ENCODE measurements around the gene C5orf15. TPM values are rescaled to one million over a fixed set of nuclear protein-coding genes. Genes with fewer than 3 reads are reported as not detected.

Gene C5orf15
- total RNA-seq, 2 experiments from 2014 or later: 19.2 to 21.3 TPM

GRCh38 chr5:133916479-133916878 is 51.9 kb downstream of the C5orf15 start:
- H3K27ac Mint-ChIP-seq: no peak overlapping the region
- POLR2A ChIA-PET: no interaction called here

DNA sequence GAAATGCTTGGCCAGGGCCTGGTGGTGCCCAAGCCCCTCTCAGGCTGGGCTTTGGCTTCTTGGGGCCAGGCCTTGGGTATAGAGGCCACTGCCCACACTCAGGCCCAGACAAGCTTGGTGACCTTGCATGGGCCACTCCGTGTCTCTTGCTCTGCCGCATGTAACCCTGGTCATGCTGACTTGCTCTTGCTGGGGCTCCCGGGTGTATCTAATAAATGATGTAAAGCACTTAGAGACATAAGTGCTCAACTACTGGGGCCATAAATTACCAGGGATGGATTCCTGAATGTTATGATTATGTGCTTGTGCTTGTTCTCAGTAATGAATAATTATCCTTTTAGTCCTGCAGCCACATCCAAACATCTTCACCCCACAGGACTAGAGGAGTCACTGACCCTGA is 54.0 kb downstream of the C5orf15 start:
- DNase-seq: no peak
- no peaks in the 10 kb centered on the region for H3K9me3 Mint-ChIP-seq (ENCODE audit: insufficient read depth)
- no peaks in the 10 kb centered on the region for H3K27me3 Mint-ChIP-seq (ENCODE audit: low read depth)
- ChIA-PET POLR2A (no interaction called here), CTCF (interaction anchor here (1.3 kb wide), 1 partner anchor 82 kb away, joined by 4 read pairs; no protein-coding TSS in a partner anchor)
- H3K27ac Mint-ChIP-seq: no peak overlapping the region
- no peaks in the 10 kb centered on the region for H3K36me3 Mint-ChIP-seq (ENCODE audit: low read depth)
- ATAC-seq: no peak
- no peaks in the 10 kb centered on the region for H3K4me1 Mint-ChIP-seq (ENCODE audit: low read depth)
- H3K4me3 Mint-ChIP-seq: no peak overlapping the region

More at GRCh38 chr5:133916479-133916878, 51.9 kb downstream of the C5orf15 start:
- no peaks in the 10 kb centered on the region for H3K36me3 Mint-ChIP-seq (ENCODE audit: low read depth)
- CTCF ChIA-PET: interaction anchor here (1.3 kb wide), 1 partner anchor 9 kb away, joined by 3 read pairs; no protein-coding TSS in a partner anchor
- no peak overlapping the region for H3K4me3 Mint-ChIP-seq
- H3K27me3 Mint-ChIP-seq (ENCODE audit: low read depth): no peaks in the 10 kb centered on the region
- no peak for DNase-seq
- no peaks in the 10 kb centered on the region for H3K9me3 Mint-ChIP-seq (ENCODE audit: insufficient read depth)
- no peak for ATAC-seq
- no peaks in the 10 kb centered on the region for H3K4me1 Mint-ChIP-seq (ENCODE audit: low read depth)

- ChIA-PET CTCF (interaction anchor here (1.3 kb wide), 1 partner anchor 83 kb away, joined by 4 read pairs; no protein-coding TSS in a partner anchor), POLR2A (no interaction called here)
- Mint-ChIP-seq H3K27ac (no peak overlapping the region), H3K4me3 (no peak overlapping the region), H3K27me3 (ENCODE audit: low read depth) (no peaks in the 10 kb centered on the region), H3K36me3 (ENCODE audit: low read depth) (no peaks in the 10 kb centered on the region), H3K9me3 (ENCODE audit: insufficient read depth) (no peaks in the 10 kb centered on the region), H3K4me1 (ENCODE audit: low read depth) (no peaks in the 10 kb centered on the region)
- ATAC-seq (no peak), DNase-seq (no peak)
Measured at GRCh38 chr5:133913413-133914155, 54.8 kb downstream of the C5orf15 start.

DNA sequence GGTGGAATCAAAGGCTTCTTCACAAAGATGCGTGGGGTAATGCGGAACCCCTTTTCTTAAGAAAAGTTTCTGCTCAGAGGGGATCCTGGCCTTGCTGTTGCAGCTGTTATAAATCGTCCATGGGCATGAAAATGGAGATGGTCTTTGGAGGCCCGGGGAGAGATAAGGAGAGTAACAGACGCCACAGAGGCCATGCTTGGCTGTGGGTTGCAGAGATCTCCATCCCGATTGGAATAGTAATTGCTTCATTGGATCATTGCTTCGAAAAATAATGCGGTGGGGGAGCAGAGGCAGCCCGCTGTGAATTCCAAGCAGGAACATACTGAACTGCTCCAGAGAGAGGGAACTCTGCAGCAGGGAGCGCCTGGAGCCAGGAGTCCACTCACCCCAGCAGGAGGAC is 55.5 kb downstream of the C5orf15 start:
- Mint-ChIP-seq H3K4me1 (ENCODE audit: low read depth) (no peaks in the 10 kb centered on the region), H3K27me3 (ENCODE audit: low read depth) (no peaks in the 10 kb centered on the region), H3K4me3 (no peak overlapping the region), H3K36me3 (ENCODE audit: low read depth) (no peaks in the 10 kb centered on the region), H3K27ac (no peak overlapping the region), H3K9me3 (ENCODE audit: insufficient read depth) (no peaks in the 10 kb centered on the region)
- no peak for DNase-seq
- ATAC-seq: no peak
- CTCF ChIA-PET: no interaction called here
- POLR2A ChIA-PET: no interaction called here

DNA sequence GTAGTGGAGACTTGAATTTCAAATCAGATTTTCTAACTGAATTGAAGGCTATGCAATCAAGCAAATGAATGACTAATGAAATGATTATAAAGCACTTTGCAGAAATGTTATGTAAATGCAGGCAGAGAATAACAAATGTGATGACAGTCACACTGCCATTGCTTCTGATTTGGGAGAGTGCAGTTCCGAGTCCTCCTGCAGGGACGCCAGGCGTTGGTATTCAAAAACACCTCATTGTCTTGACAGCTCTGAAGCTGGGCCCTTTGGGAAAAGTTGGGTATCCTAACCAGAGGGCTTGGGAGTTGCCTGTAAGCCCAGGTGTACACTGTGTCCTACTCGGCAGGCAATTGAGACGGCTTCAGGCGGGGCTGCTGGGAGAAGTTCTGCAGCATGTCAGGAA is 57.9 kb downstream of the C5orf15 start:
- H3K4me3 Mint-ChIP-seq: no peak overlapping the region
- H3K4me1 Mint-ChIP-seq (ENCODE audit: low read depth): no peaks in the 10 kb centered on the region
- no peaks in the 10 kb centered on the region for H3K27me3 Mint-ChIP-seq (ENCODE audit: low read depth)
- ChIA-PET POLR2A (no interaction called here), CTCF (no interaction called here)
- ATAC-seq: no peak
- H3K27ac Mint-ChIP-seq: no peak overlapping the region
- no peaks in the 10 kb centered on the region for H3K9me3 Mint-ChIP-seq (ENCODE audit: insufficient read depth)
- no peak for DNase-seq
- H3K36me3 Mint-ChIP-seq (ENCODE audit: low read depth): no peaks in the 10 kb centered on the region

- no peak for ATAC-seq
- Mint-ChIP-seq H3K4me3 (no peak overlapping the region), H3K27ac (no peak overlapping the region), H3K36me3 (ENCODE audit: low read depth) (no peaks in the 10 kb centered on the region), H3K4me1 (ENCODE audit: low read depth) (no peaks in the 10 kb centered on the region), H3K9me3 (ENCODE audit: insufficient read depth) (no peaks in the 10 kb centered on the region), H3K27me3 (ENCODE audit: low read depth) (no peaks in the 10 kb centered on the region)
- DNase-seq: no peak
- CTCF ChIA-PET: no interaction called here
- POLR2A ChIA-PET: no interaction called here
Measured at GRCh38 chr5:133909603-133910002, 58.8 kb downstream of the C5orf15 start.

- Mint-ChIP-seq H3K27ac (no peak overlapping the region), H3K4me3 (no peak overlapping the region), H3K4me1 (ENCODE audit: low read depth) (no peaks in the 10 kb centered on the region), H3K27me3 (ENCODE audit: low read depth) (no peaks in the 10 kb centered on the region), H3K9me3 (ENCODE audit: insufficient read depth) (no peaks in the 10 kb centered on the region), H3K36me3 (ENCODE audit: low read depth) (no peaks in the 10 kb centered on the region)
- no peak for DNase-seq
- ATAC-seq: no peak
- ChIA-PET CTCF (interaction anchor here (1.2 kb wide), 1 partner anchor 10 kb away, joined by 3 read pairs; no protein-coding TSS in a partner anchor), POLR2A (no interaction called here)
Measured at GRCh38 chr5:133907075-133907474, 61.4 kb downstream of the C5orf15 start.

DNA sequence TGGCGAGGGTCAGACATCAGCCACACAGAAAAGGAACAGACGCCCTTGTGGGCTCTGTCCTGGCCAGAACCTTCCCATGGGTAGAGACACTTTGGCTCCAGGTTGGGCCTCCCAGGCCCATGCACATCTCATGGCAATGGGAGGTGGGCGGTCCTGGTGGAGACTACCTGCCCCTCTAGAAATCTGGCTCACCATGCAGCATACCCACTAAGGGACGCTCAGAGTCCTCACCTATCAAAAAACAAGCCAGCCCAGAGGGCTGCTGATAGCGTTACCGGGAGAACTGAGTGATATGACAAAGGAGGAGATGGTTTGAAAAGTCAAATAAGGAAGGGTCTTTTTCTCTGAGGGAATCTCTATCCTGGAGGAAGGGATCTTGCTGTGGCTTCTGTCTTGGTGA is 62.1 kb downstream of the C5orf15 start:
- ChIA-PET POLR2A (no interaction called here), CTCF (no interaction called here)
- H3K4me3 Mint-ChIP-seq: no peak overlapping the region
- H3K9me3 Mint-ChIP-seq (ENCODE audit: insufficient read depth): no peaks in the 10 kb centered on the region
- no peak overlapping the region for H3K27ac Mint-ChIP-seq
- no peaks in the 10 kb centered on the region for H3K27me3 Mint-ChIP-seq (ENCODE audit: low read depth)
- H3K36me3 Mint-ChIP-seq (ENCODE audit: low read depth): no peaks in the 10 kb centered on the region
- no peaks in the 10 kb centered on the region for H3K4me1 Mint-ChIP-seq (ENCODE audit: low read depth)
- no peak for ATAC-seq
- no peak for DNase-seq

Other genes with a start within 250 kb of the C5orf15 start
- gene VDAC1, start 36.4 kb upstream of the C5orf15 start, total RNA-seq: 100 to 1,000 TPM; 250 to 259 TPM
- 10 to 100 TPM; 93.4 to 97.8 TPM for gene TCF7, start 146.1 kb upstream of the C5orf15 start, total RNA-seq
- gene SKP1, start 208.3 kb upstream of the C5orf15 start, total RNA-seq: 100 to 1,000 TPM; 203 to 206 TPM

Data from activated CD8-positive, alpha-beta T cell treated with anti-CD3 and anti-CD28 coated beads, Interleukin-2, amount 10 ng/mL, durations not matched to agents 7 days and 5 days (primary cell).